Thyroid gland (tissue), 4 donors: ENCODE data around the gene CHSY1.

Experiments used
- POLR2A ChIP-seq, 2 donors: fragments of 450-650 bp; IDR thresholded peaks; one replicate each; pipeline ENCODE4 v1.6.1; 2017; ENCODE audit warnings: antibody characterized with exemption in 2 of 2, mild to moderate bottlenecking in 2 of 2, moderate library complexity in 1 of 2
- TF ChIP-seq, protein P1 (sequence below), 6 experiments: fragments of 200-600 bp in 3 of 6; fragments of 450-650 bp in 3 of 6; sonication (generic) in 3 of 6; IDR thresholded peaks; one replicate each; pipeline ENCODE4 v1.5.1; 2016 to 2019; ENCODE audit warnings: antibody characterized with exemption in 6 of 6, mild to moderate bottlenecking in 2 of 6, inconsistent platforms in 1 of 6, moderate library complexity in 1 of 6

DNA sequence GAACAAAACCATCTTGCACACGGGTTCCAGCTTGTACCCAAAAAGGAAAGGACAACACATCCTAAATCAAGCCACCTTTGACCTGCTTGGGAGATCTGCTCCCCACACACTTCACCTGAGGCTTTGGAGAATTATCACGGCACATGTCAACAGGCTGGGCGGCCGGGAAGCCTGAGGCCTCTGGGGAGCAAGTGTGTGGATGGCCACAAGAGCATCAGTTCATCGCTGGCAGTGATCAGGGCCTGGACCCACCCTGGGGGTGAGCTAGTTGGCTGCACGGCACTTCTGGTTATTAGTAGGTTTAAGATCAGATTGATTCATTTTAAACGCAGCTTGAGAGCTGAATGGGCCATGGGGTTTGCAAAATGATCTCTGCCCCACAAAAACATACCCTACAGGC, 108.5 kb downstream of the CHSY1 start:
- TF ChIP-seq, protein P1, sequence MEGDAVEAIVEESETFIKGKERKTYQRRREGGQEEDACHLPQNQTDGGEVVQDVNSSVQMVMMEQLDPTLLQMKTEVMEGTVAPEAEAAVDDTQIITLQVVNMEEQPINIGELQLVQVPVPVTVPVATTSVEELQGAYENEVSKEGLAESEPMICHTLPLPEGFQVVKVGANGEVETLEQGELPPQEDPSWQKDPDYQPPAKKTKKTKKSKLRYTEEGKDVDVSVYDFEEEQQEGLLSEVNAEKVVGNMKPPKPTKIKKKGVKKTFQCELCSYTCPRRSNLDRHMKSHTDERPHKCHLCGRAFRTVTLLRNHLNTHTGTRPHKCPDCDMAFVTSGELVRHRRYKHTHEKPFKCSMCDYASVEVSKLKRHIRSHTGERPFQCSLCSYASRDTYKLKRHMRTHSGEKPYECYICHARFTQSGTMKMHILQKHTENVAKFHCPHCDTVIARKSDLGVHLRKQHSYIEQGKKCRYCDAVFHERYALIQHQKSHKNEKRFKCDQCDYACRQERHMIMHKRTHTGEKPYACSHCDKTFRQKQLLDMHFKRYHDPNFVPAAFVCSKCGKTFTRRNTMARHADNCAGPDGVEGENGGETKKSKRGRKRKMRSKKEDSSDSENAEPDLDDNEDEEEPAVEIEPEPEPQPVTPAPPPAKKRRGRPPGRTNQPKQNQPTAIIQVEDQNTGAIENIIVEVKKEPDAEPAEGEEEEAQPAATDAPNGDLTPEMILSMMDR (IDR thresholded peaks at IDR 0.05): no peak
- no peak for TF ChIP-seq POLR2A (IDR thresholded peaks at IDR 0.05)
